ENCODE data around the gene KCNJ9. TPM values are rescaled to one million over a fixed set of nuclear protein-coding genes. Genes with fewer than 3 reads are reported as not detected.

Gene KCNJ9
- total and polyA plus RNA-seq, 2 of the 13 experiments (the other 11 are each of a cell fraction or from before 2014, with no cell fraction given), result not detected

GRCh38 chr1:160045653-160046052 is 35.7 kb upstream of the KCNJ9 start (continued):
- TF ChIP-seq ARID4A (CRISPR knock-in tag; IDR thresholded peaks at IDR 0.05; ENCODE audit: borderline replicate concordance) (no peak), ZNF781 (CRISPR knock-in tag; IDR thresholded peaks at IDR 0.05; ENCODE audit: borderline replicate concordance, not compliant biosample characterization) (no peak), MLX (CRISPR knock-in tag; IDR thresholded peaks at IDR 0.05) (peak; percentile 93; the same call in 1 of the 2 replicates), HNF1A (IDR thresholded peaks at IDR 0.05; ENCODE audit: low read depth) (no peak), HNF1A (CRISPR knock-in tag; IDR thresholded peaks at IDR 0.05; ENCODE audit: borderline replicate concordance) (no peak), BORCS8-MEF2B (CRISPR knock-in tag; IDR thresholded peaks at IDR 0.05) (no peak), GRHL1 (CRISPR knock-in tag; conservative IDR thresholded peaks at IDR 0.05) (no peak), ZNF33B (CRISPR knock-in tag; IDR thresholded peaks at IDR 0.05) (no peak), ZBTB20 (CRISPR knock-in tag; IDR thresholded peaks at IDR 0.05; ENCODE audit: borderline replicate concordance, low read depth) (no peak), ZNF281 (CRISPR knock-in tag; IDR thresholded peaks at IDR 0.05; ENCODE audit: borderline replicate concordance) (no peak), FLYWCH1 (CRISPR knock-in tag; IDR thresholded peaks at IDR 0.05) (no peak), ELF4 (CRISPR knock-in tag; IDR thresholded peaks at IDR 0.05; ENCODE audit: borderline replicate concordance) (no peak)
